NCI-H526 (cell line): ENCODE measurements around the gene OPRD1.
"Not testable (repeated sequence)": the region's sequence is repeated elsewhere in the genome, so short reads cannot be mapped to it uniquely, and the experiment has no call there.

Experiments
- DNase-seq, 2 experiments: peaks; one replicate each; lab custom pipeline; 2025; lab: John Stamatoyannopoulos, UW

The OPRD1 gene

GRCh38 chr1:28845786-28846543 lies 34.0 kb downstream of the OPRD1 start:
- DNase-seq: no peak

DNA sequence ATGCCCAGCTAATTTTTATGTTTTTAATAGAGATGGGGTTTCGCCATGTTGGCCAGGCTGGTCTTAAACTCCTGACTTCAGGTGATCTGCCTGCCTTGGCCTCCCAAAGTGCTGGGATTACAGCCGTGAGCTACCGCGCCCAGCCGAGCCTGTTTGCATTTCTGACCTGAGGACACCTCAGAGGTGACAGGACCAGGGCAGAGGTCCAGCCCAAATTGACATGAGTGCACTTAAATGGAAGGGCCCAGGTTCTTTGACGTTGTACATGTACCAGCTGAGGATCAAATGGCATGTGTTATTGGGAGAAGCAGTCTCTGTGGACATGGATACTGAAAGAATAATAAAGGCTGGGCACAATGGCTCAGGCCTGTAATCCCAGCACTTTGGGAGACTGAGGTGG lies 35.2 kb downstream of the OPRD1 start:
- not testable (repeated sequence) for DNase-seq

DNA sequence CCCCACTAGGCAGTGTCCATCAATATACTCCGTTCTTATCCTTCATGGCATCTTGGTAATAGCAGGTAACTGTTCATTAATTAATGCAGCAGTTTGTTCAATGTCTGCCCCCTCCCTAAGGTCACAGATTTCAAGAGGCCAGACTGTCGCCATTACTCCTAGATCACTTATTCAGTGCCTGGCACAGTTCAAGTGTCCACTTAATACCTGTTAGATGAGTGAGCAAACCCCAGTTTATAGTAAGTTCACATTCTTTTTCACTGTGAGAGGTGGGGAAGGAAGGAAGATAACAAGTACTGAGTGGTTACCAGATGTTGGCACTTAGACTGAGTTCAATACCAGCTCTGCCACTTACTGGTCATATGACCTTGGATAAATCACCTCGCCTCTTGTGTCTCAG lies 36.4 kb downstream of the OPRD1 start:
- no peak for DNase-seq

DNA sequence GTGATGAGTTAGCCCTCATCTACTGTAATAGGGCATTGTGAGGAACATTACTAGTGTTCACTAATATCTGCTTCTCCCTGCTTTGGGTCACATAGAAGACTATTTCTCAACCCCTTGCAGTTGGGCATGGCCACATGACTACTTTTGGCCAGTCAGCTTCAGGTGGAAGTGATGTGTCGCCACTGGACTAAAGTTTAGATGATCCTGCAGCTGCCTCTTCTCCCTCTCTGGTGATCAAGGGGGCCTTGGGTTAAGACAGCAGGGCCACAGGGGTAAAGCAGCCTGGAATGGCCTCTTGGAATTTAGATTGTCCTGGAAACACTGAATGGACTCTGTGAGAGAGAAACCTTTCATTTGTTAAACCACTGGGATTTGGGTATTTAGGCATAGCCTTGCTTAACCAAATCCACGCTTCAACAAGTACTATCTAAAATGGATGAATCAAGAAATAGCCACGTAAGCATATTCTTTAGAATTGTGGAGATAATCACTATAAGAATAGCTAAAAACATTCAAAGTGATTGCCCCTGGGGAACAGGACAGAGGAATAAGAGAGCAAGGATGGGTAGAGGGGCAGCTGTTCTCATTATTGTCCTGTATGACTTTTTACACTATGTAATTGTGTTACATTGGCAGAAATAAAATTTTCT lies 41.2 kb downstream of the OPRD1 start:
- no peak for DNase-seq

- DNase-seq: not testable (repeated sequence)
These were observed 42.4 kb downstream of the OPRD1 start for GRCh38 chr1:28854406-28854805.

DNA sequence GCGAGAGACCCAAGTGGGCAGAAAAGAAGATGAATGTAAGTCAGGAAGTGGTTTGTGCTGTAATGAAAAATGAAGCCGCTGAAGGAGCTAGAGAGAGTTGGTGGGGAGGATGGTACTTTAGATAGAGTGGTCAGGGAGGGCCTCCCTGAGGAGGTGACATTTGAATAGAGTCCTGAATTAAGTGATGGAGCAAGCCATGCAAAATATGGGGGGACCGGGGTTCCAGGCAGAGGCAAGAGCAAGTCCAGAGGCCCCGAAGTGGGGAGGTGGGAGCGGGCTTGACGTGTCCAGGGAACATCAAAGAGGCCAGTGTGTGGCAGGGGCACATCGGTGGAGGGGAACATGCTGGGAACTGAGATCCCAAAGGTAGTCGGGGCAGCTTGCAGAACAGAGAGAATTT lies 43.1 kb downstream of the OPRD1 start:
- DNase-seq: no peak

- DNase-seq: no peak
These were observed 43.5 kb downstream of the OPRD1 start for GRCh38 chr1:28855469-28855951.

- no peak for DNase-seq
These were observed 44.0 kb downstream of the OPRD1 start for GRCh38 chr1:28855969-28856368.

GRCh38 chr1:28860332-28861073 lies 48.5 kb downstream of the OPRD1 start:
- no peak for DNase-seq

DNA sequence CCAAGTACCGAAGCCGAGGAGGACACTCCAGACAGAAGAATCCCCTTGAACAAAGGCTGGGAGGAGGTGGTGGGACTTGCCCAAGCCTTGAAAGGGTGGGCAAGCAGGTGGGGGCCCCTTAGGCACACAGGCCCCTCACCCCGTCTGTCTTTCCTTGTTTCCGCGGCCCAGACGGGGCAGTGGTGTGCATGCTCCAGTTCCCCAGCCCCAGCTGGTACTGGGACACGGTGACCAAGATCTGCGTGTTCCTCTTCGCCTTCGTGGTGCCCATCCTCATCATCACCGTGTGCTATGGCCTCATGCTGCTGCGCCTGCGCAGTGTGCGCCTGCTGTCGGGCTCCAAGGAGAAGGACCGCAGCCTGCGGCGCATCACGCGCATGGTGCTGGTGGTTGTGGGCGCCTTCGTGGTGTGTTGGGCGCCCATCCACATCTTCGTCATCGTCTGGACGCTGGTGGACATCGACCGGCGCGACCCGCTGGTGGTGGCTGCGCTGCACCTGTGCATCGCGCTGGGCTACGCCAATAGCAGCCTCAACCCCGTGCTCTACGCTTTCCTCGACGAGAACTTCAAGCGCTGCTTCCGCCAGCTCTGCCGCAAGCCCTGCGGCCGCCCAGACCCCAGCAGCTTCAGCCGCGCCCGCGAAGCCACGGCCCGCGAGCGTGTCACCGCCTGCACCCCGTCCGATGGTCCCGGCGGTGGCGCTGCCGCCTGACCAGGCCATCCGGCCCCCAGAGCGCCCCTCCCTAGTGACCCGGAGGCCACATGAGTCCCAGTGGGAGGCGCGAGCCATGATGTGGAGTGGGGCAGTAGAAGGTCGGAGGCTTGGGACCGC lies 50.8 kb downstream of the OPRD1 start:
- DNase-seq: no peak

GRCh38 chr1:28864695-28865094 lies 52.7 kb downstream of the OPRD1 start:
- no peak for DNase-seq

DNA sequence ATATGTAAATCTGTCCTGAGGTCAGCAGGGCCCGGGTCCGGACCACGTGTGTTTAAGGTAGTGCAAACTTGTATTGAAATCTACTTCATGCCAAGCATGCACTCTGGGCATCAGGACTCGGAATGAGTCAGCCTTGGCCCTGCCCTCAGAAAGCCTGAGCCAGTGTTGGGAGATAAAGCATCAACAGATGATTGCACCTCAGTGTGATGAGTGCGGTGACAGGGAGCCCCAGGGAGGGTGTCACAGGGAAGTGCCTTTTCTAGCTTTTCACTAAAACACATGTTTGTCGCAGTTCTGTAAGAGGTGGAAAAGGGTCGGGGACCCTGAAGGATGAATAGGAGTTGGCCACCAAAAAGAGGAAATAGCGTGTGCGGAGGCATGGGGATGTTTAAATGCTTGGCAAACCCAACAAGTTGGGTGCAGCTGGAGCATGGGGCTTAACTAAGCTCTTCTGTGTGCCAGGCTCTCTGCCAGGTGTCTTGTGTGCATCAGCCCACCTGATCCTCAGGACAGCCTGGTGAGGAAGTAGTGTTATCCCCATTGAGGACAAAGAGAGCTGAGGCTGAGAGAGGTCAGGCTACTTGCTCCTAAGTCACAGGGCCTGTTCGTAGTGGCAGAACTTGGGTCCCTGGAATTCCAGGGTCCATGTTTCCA lies 54.2 kb downstream of the OPRD1 start:
- DNase-seq: no peak

GRCh38 chr1:28867850-28868249 lies 55.9 kb downstream of the OPRD1 start:
- no peak for DNase-seq

GRCh38 chr1:28869952-28870351 lies 58.0 kb downstream of the OPRD1 start:
- no peak for DNase-seq

DNA sequence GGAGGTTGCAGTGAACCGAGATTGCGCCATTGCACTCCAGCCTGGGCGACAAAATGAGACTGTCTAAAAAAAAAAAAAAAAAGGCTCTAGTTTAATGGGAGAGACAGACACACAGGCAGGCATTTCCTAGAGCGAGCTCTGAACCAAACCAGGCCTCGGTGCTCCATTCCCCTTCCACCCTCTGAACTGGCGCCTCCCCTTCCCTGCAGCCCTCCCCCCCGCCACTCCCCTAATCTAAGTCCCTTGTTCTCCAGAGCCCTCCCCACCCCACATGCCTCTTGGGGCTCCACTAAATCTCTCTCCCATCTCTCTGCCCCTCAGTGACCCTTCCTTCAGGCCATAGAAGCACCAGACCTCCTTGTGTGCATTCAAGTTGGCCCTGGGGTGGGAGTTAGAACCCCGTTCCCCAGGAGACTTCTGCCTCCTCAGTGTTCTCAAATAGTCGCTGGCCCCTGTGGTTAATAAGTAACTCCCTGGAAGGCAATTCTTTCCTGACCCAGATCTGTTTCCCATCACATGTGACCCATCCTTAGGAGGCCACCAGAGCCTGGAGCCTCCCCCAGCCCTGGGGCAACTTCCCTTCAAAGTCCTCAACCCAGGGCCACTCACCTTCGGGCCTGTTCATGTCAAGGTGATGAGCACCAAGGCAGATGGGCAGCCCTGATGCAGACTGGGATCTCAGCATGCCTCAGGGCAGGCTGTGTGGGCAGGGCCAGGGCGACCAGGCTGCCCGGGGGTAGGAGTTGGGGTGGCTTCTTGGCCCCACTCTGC lies 59.8 kb downstream of the OPRD1 start:
- peak in 1 of 2 experiments; percentile 32 for DNase-seq

GRCh38 chr1:28875134-28875533 lies 63.2 kb downstream of the OPRD1 start:
- DNase-seq: not testable (repeated sequence)

- peak; percentile 80 to 92 for DNase-seq
These were observed 65.3 kb downstream of the OPRD1 start for GRCh38 chr1:28877132-28877781.

DNA sequence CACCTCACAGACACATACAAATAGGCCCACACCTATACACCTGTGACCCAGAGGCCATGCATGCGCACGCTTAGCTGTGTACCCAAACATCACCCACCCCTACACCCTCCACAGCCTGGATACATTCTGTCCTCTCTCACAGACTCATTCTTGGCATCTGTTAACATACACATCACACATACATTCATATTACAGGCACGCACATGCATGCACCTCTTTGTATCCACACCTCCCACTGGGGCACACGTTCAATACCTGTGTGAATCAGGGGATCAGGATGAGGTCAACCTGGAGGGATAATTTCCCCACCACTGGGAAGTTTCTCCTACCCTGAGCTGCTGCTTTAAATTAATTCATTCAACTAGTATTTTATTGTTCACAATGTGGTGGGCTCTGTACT lies 66.8 kb downstream of the OPRD1 start:
- DNase-seq: no peak

GRCh38 chr1:28882009-28882628 lies 70.1 kb downstream of the OPRD1 start:
- peak; percentile 90 to 95 for DNase-seq

DNA sequence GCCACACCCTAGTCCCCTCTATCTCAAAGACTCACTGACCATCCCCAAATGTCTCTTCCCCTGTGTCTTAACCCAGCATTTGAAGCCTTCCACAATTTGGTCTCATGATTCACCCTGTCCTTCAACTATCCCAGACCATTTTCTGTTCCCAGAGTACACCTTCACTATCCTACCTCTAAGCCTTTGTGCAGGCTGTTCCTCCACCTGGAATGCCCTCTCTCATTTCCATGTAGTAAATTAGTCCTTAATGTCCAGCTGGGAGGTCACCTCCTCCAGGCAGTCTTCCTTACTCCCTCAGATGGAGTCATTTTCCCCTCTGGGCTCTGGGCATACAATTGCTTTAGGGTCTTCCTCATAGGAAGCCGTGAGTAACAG lies 71.3 kb downstream of the OPRD1 start:
- no peak for DNase-seq
